Cortex of kidney (tissue), 1 donor: ENCODE results near the gene NDUFS7.

Source experiments
- DNase-seq: peaks from one replicate; lab custom pipeline; 2025; lab: John Stamatoyannopoulos, UW

Gene NDUFS7

GRCh38 chr19:1386945-1387683 is 3.4 kb downstream of the NDUFS7 start:
- no peak for DNase-seq

DNA sequence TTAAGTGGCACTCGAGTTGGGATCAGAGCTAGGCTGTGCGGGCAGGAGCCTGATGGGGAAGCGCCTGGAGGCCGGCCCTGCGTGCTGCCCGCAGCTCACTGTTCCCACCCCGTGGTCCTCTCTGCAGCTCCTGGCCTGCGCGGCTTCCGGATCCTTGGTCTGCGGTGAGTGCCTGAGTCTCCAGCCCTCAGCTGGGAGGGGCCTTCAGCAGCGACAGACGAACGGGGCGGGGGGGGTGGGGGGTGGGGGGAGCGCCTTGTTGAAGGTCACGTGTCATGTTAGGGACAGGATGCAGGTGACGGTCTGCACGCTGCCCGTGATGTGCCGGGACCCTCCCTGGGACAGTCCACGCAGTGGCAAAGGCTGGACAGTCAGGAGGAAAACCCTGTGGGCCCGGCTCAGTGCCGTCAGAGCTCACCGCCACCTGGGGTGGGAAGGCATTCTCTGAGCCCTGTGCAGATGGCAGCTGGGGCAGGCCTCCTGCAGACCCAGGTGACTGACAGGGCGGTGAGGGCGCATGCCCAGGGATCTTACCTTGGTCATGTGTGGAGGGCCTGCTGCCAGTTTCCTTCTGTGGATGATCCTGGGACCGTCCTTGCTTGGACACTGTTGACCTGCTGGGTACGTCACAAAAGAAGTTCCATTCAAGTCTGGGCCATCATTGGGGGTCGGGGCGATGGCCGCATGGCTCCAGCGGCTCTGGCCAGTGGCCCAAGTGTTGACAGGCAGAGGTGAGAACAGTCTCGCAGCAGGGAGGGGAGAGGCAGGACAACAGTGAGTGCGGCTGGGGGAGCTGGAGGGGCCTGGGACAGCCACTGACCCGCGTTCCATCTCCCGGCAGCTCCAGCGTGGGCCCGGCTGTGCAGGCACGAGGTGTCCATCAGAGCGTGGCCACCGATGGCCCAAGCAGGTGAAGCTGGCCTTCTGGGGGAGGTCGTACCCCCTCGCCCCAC is 4.3 kb downstream of the NDUFS7 start:
- DNase-seq, result no peak

DNA sequence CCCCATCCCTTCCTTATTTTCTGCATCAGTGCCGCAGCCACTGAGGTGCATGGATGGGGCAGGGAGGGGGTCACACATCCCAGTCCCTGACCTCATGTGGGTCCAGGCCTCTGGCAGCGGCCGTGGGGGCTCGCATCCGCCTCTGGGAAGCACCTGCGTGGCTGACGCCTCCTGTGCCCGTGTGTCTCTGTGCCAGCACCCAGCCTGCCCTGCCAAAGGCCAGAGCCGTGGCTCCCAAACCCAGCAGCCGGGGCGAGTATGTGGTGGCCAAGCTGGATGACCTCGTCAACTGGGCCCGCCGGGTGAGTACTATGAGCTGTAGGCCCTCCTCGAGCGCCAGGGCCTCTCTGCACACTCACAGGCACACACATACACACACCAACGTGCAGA is 4.9 kb downstream of the NDUFS7 start:
- no peak for DNase-seq

- no peak for DNase-seq
Observed at GRCh38 chr19:1389033-1389940, 5.6 kb downstream of the NDUFS7 start.

DNA sequence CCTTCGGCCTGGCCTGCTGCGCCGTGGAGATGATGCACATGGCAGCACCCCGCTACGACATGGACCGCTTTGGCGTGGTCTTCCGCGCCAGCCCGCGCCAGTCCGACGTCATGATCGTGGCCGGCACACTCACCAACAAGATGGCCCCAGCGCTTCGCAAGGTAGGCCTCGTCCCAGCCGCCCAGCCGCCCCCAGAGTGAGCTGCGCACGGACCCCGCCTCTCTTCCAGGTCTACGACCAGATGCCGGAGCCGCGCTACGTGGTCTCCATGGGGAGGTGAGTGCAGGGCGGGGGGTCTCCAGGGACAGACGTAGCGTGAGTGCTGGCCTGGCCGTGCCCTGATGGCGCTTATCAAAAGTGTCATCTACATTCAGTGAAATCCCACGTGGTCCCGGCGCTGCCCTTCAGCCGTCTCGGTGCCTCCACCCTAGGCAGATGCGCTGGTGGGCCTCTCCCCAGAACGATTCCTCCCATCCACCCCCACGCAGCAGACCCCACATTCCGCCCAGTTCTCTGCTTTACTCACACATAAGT is 7.2 kb downstream of the NDUFS7 start:
- no peak for DNase-seq

DNA sequence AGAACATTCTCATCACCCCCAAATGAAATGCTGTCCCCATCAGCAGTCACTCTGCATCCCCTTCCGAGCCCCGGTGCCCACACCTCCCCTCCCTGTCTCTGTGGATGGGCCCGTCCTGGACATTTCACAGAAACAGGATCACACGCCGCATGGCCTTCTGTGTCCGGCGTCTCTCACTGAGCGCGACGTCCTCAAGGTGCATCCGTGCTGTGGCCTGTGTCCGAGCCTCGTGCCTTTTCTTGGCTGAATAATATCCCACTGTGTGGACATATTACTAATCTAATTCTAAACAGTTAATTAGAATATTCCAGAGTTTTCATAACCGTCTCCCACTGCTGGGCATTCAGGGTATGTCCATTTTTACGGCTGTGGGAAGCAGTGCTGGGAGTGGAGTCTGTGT is 8.7 kb downstream of the NDUFS7 start:
- no peak for DNase-seq

- DNase-seq, result no peak
Observed at GRCh38 chr19:1392939-1393530, 9.3 kb downstream of the NDUFS7 start.

GRCh38 chr19:1393841-1394240 is 10.1 kb downstream of the NDUFS7 start:
- no peak for DNase-seq

DNA sequence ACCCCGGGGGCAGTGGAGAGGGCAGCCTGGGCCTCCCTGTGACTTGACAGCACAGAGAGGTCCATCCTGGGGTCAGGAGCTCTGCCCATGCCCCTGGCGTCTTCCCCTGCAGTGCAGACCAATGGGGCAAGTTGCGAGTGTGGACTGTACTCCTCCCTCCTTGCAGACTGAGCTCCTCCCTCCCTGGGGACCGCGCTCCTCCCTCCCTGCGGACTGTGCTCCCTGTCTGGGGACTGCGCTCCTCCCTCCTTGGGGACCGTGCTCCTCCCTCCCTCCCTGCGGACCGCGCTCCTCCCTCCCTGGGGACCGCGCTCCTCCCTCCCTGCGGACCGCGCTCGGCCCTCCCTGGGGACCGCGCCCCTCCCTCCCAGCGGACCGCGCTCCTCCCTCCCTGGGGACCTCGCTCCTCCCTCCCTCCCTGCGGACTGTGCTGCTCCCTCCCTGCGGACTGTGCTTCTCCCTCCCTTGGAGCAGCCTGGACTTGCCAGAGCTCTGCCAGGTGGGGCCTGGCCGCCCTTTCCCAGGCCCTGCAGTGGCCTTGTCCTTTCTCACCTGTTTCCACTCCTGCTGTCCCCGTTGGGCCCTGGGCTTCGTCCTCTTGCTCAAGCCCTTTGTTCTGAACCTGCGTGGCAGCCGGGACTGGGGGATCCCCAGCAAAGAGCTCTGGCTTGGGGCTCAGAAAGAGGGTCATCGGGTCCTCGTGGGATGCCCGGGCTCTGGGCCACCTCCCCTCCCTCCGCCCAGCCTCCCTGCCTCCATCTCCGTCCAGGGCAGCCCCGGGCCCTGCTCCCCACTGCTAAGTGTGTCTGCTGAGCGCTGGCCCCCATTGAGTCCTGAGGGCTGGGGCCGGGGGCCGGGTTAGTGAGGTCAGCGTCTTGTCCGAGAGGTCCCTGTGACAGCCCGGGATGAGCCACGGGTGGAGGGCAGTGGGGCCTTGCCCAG is 10.8 kb downstream of the NDUFS7 start:
- DNase-seq, result no peak

DNA sequence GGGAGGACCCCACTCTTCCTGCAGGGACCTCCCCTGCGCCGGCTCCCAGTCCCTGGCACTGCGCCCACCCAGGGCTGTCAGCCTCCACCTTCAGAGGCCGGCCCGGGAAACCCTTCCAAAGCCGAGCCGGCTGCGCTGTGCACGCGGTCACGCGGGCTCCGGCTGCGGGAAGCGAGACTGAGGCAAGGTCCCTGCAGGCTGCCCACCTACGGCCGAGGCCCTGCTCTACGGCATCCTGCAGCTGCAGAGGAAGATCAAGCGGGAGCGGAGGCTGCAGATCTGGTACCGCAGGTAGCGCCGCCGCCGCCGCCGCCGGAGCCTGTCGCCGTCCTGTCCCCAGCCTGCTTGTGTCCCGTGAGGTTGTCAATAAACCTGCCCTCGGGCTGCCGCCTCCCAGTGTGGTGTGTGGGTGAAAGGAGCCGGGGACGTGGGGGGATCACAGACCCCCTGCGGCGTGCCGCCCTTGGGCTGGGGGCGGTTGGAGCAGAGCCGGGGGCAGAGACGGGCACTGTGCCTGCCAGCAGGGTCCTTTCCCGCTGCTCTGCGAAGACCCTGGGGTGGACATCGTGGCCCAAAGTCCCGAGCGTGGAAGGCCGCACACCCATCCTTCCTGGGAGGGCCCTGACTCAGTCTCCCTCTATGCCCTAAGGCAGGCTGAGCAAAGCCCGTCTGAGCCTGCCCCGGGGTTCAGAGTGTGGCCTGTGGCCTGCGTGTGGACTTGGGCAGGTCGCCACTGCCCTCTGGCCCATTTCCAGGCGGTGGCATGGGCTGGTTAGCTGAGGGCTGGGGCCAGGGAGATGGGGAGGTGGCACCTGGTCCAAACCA is 11.7 kb downstream of the NDUFS7 start:
- DNase-seq, result no peak

DNA sequence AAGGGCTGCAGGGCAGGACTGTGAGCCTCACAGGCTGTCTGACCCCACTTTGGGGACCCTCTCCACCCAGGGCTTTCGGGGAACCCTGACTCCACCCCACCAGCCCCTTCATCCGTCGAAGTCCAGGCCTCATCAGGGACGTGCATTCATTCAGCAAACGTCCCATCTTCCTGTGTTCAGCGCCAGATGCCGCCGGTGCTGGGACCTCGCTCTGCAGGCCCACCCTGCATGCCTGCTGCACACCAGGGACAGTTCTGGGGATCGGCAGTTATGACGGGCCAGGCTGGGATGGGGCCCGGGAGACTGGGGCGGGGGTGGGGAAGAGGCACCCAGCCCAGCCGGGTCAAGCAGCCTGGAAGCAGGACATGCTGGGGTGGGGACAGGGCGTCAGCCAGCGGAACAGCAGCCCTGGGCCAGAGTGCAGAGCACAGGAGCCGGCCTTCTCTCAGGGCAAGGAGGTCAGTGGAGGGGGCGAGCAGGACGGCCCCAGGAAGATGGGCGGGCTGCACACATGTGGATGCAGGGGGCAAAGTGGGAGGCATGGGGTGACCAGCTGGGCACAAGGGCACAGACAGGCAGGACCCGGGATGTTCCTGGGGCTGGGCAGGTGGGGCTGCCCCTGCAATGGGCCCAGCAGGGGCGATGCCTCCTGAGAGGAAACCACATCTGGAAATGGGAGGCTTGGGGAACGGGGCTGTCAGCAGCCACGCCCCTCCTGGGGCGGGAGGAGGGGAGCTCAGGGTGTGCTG is 12.5 kb downstream of the NDUFS7 start:
- no peak for DNase-seq

DNA sequence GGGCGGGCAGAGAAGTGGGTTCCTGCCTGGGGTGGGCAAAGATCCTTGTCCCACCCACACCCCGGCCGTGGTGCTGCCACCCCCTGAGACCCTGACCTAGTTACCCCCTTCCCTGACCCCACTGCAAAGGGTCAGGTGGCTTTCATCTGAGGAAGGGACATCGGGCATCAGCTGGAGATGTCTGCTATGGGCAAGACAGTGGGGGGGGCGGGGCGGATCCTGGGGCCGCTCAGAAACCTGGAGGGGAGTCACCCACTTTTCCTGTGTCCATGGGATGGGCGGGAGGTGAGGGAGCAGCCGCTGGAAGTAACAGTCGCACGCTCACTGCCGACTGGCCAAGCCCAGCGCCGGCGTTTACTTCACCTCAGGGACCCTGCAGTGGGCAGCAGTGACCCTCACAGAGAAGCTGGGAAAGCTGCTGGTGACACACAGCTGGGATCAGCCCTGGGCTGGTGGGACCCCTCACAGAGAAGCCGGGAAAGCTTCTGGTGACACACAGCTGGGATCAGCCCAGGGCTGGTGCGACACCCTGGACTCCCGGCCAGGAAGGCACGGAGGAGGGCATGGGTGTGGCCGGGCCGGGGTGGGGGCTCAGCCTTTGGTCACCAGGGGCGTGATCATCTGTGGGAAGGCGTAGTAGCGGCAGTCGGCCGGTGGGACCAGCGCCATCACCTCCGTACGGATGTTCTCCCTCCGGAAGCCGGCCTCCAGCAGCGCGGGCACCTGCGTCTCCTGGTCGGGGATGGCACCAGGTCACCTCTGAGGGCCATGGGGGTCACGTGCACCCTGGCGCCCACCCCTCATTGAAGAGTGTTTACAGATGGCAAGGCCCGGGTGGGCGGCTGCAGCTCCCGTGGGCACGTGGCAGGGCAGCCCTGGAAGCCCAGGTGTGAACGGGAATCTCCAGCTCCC is 13.3 kb downstream of the NDUFS7 start:
- no peak for DNase-seq

DNA sequence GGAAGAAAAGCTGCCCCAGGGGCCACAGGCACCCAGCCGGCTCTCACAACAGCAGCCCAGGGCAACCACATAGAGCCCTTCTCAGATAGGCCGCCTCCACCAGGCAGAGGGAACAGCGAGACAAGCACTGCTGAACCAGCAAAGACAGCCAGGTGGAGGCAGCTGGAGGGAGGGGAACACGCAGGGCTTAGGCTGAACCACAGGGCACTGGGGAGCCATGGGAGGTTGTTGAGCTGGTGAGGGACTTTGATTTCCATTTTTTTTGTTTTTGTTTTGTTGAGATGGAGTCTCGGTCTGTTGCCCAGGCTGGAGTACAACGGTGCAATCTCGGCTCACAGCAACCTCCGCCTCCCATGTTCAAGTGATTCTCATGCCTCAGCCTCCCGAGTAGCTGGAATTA is 14.1 kb downstream of the NDUFS7 start:
- no peak for DNase-seq

DNA sequence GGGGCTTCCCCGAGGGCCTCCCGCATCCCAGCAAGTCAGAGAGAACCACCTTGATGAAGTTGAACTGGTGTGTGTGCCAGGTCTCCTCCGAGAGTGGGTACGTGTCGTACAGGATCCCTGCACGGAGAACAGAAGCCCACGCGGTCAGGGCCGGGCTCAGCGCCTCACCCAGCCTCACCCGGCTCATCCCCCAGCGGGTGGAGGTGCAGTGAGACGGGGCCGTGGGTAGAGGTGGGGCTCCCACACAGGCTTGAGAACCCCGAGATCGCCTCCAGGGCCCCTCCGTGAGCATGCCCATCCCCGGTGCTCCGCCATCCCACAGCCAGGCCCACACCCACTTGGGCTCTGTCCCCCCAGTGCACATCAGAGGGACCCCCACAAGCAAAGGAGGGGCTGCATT is 15.4 kb downstream of the NDUFS7 start:
- no peak for DNase-seq

- DNase-seq, result no peak
Observed at GRCh38 chr19:1399745-1400144, 16.0 kb downstream of the NDUFS7 start.

DNA sequence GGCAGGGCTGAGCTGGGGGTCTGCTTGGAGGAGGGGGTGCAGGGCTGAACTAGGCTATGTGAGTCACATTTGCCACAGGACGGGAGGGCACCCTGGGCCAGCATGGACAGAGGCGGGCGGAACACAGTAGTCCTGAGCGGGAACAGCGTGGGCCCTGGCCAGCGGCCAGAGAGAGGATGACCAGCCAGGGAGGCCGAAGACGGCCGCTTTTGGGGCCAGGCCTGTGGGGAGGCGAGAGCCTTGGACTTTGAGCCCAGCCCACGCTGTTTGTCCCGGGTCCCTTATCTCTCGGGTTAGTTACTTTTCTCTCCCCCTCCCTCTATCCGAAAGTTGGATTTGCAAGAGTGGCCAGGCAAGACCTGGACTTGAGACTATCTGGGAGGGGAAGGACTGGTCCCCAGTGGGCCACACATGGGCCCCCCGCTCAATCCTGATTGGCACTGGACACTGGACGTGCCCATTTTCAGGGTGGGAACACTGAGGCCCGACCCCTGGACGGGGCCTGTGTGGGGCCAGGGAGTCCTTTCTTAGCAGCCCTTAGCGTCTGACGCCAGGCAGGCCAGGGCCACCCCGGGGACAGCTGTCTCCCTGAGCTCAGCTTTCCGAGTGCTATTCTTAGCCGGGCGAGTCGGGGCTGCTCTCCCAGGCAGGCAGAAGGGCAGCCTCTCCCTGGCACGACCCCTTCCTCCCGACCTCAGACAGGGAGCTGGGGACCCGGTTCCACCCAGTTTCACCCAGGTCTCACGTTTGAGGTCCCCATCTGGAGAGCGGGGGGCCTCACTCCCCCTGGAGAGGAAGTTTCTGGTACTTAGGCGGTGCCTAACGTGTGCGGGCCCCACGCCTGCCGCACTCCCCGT is 16.8 kb downstream of the NDUFS7 start:
- no peak for DNase-seq
